ENCODE measurements around the gene HBZ.
"Not testable (repeated sequence)": the region's sequence is repeated elsewhere in the genome, so short reads cannot be mapped to it uniquely, and the experiment has no call there.

GRCh38 chr16:170088-170507 lies 17.7 kb downstream of the HBZ start:
- TF ChIP-seq, protein P1, sequence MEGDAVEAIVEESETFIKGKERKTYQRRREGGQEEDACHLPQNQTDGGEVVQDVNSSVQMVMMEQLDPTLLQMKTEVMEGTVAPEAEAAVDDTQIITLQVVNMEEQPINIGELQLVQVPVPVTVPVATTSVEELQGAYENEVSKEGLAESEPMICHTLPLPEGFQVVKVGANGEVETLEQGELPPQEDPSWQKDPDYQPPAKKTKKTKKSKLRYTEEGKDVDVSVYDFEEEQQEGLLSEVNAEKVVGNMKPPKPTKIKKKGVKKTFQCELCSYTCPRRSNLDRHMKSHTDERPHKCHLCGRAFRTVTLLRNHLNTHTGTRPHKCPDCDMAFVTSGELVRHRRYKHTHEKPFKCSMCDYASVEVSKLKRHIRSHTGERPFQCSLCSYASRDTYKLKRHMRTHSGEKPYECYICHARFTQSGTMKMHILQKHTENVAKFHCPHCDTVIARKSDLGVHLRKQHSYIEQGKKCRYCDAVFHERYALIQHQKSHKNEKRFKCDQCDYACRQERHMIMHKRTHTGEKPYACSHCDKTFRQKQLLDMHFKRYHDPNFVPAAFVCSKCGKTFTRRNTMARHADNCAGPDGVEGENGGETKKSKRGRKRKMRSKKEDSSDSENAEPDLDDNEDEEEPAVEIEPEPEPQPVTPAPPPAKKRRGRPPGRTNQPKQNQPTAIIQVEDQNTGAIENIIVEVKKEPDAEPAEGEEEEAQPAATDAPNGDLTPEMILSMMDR (IDR thresholded peaks at IDR 0.05; ENCODE audit: borderline replicate concordance, extremely low read depth, low read length, poor library complexity, severe bottlenecking): not testable (repeated sequence)
- TF ChIP-seq EZH2 (IDR thresholded peaks at IDR 0.05; ENCODE audit: borderline replicate concordance, low read depth, low read length, severe bottlenecking): not testable (repeated sequence)
